K562 (cell line): ENCODE results near the gene NFATC3. TPM values are rescaled to one million over a fixed set of nuclear protein-coding genes. Genes with fewer than 3 reads are reported as not detected.

ENCODE experiments used
- CBX3 ChIP-seq, 2 experiments: IDR thresholded peaks; 1 replicate in 1 of 2; 2 replicates in 1 of 2; pipeline ENCODE4 v1.6.1; 2012; ENCODE audit warnings: inconsistent platforms in 2 of 2, low read length in 2 of 2, borderline replicate concordance in 1 of 2, control low read depth in 1 of 2
- POLR2AphosphoS2 ChIP-seq: IDR thresholded peaks from 2 replicates; pipeline ENCODE4 v1.6.1; 2012; ENCODE audit warnings: low read length, improper control_type of control experiment
- THRA ChIP-seq: fragments of 450-650 bp; IDR thresholded peaks from 2 replicates; pipeline ENCODE4 v1.6.1; 2017; ENCODE audit warnings: mild to moderate bottlenecking, moderate library complexity
- polyA plus RNA-seq, 8 experiments: library from polyadenylated mRNA; depleted of rRNA in 4 of 8; stranded (reverse) in 5 of 8; unstranded in 3 of 8; fragments of >200 nt; fragmentation: Nextera tagmentation in 2 of 8; fragmentation: Illumina TruSeq in 1 of 8; extraction: Ambion mirVana in 2 of 8; extraction: Trizol in 1 of 8; gene quantifications; 2 replicates each; pipeline versions ENCODE4 v1.2.1 to v1.2.3, GENCODE V29; 2011 to 2014; ENCODE audit warnings: inconsistent platforms in 1 of 8, missing spikeins in 1 of 8
- total RNA-seq, 7 experiments: library from RNA; depleted of rRNA in 6 of 7; stranded (reverse); fragments of >200 nt in 6 of 7; fragmentation: Illumina TruSeq in 2 of 7; extraction: Trizol in 2 of 7; gene quantifications; 2 replicates each; pipeline versions ENCODE4 v1.2.1 to v1.2.3, GENCODE V29; 2011 to 2021; ENCODE audit warnings: low replicate concordance in 1 of 7
- TF ChIP-seq, protein P1 (sequence below), 2 experiments: fragments of 450-650 bp; formaldehyde crosslinking in 1 of 2; IDR thresholded peaks; 2 replicates each; pipeline versions ENCODE4 v1.4.0 to v1.6.1; 2014 to 2020; ENCODE audit warnings: mild to moderate bottlenecking in 2 of 2, borderline replicate concordance in 1 of 2, low read depth in 1 of 2
- TF ChIP-seq, protein P2 (sequence below): sonication (generic); formaldehyde crosslinking; IDR thresholded peaks from 2 replicates; pipeline ENCODE4 v1.8.1; 2023; ENCODE audit warnings: mild to moderate bottlenecking, missing genetic modification reagents

Gene NFATC3
- total and polyA plus RNA-seq, 9 of the 15 experiments (the other 6 are each of a cell fraction or from before 2014, with no cell fraction given): 15.7 to 98.4 (median 59.4) TPM

DNA sequence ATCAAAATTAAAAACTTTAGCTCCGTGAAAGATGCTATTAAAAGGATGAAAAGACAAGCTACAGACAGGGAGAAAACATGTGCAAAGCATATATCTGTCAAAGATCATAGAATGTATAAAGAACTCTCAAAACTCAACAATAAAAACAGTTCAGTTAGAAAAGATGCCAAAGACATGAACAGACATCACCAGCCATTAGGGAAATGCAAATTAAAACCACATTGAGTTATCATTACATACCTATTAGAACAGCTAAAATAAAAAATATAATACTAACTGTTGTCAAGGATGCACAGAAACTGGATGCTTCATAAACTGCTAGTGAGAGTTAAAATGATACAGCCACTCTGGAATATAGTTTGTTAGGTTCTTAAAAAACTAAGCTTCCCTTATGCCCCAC, 58.8 kb downstream of the NFATC3 start (continued):
- TF ChIP-seq, protein P1, sequence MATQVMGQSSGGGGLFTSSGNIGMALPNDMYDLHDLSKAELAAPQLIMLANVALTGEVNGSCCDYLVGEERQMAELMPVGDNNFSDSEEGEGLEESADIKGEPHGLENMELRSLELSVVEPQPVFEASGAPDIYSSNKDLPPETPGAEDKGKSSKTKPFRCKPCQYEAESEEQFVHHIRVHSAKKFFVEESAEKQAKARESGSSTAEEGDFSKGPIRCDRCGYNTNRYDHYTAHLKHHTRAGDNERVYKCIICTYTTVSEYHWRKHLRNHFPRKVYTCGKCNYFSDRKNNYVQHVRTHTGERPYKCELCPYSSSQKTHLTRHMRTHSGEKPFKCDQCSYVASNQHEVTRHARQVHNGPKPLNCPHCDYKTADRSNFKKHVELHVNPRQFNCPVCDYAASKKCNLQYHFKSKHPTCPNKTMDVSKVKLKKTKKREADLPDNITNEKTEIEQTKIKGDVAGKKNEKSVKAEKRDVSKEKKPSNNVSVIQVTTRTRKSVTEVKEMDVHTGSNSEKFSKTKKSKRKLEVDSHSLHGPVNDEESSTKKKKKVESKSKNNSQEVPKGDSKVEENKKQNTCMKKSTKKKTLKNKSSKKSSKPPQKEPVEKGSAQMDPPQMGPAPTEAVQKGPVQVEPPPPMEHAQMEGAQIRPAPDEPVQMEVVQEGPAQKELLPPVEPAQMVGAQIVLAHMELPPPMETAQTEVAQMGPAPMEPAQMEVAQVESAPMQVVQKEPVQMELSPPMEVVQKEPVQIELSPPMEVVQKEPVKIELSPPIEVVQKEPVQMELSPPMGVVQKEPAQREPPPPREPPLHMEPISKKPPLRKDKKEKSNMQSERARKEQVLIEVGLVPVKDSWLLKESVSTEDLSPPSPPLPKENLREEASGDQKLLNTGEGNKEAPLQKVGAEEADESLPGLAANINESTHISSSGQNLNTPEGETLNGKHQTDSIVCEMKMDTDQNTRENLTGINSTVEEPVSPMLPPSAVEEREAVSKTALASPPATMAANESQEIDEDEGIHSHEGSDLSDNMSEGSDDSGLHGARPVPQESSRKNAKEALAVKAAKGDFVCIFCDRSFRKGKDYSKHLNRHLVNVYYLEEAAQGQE (IDR thresholded peaks at IDR 0.05; ENCODE audit: borderline replicate concordance): no peak
- TF ChIP-seq, protein P1 (CRISPR knock-in tag; IDR thresholded peaks at IDR 0.05; ENCODE audit: low read depth): no peak
- TF ChIP-seq, protein P2, sequence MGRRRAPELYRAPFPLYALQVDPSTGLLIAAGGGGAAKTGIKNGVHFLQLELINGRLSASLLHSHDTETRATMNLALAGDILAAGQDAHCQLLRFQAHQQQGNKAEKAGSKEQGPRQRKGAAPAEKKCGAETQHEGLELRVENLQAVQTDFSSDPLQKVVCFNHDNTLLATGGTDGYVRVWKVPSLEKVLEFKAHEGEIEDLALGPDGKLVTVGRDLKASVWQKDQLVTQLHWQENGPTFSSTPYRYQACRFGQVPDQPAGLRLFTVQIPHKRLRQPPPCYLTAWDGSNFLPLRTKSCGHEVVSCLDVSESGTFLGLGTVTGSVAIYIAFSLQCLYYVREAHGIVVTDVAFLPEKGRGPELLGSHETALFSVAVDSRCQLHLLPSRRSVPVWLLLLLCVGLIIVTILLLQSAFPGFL (CRISPR knock-in tag): no peak
- TF ChIP-seq THRA (no peak), CBX3 (IDR thresholded peaks at IDR 0.05; ENCODE audit: borderline replicate concordance in 1 of 2, low read length in 2 of 2) (no peak), POLR2AphosphoS2 (no peak)
- TF ChIP-seq, all 486 proteins: peak for 0
